HepG2 (cell line): ENCODE data around the gene CEP128. TPM values are rescaled to one million over a fixed set of nuclear protein-coding genes. Genes with fewer than 3 reads are reported as not detected.

Experiments used
- CBX5 ChIP-seq: sonication (generic); formaldehyde crosslinking; IDR thresholded peaks from 2 replicates; pipeline ENCODE4 v1.4.0; 2020; ENCODE audit warnings: missing genetic modification reagents, borderline replicate concordance
- DPF2 ChIP-seq: sonication (generic); formaldehyde crosslinking; IDR thresholded peaks from 2 replicates; pipeline ENCODE4 v1.4.0; 2020; ENCODE audit warnings: mild to moderate bottlenecking, low read depth, missing genetic modification reagents, borderline replicate concordance
- FOXM1 ChIP-seq: sonication (generic); formaldehyde crosslinking; IDR thresholded peaks from 2 replicates; pipeline ENCODE4 v1.5.0; 2020; ENCODE audit warnings: missing genetic modification reagents
- JUND ChIP-seq: sonication (generic); formaldehyde crosslinking; IDR thresholded peaks from 2 replicates; pipeline ENCODE4 v1.8.0; 2022; ENCODE audit warnings: mild to moderate bottlenecking, missing genetic modification reagents
- MYC ChIP-seq: sonication (generic); formaldehyde crosslinking; IDR thresholded peaks from 2 replicates; pipeline ENCODE4 v1.9.0; 2021; ENCODE audit warnings: missing genetic modification reagents, borderline replicate concordance
- NR2F6 ChIP-seq, 2 experiments: IDR thresholded peaks; 2 replicates each; pipeline ENCODE4 v1.6.1; 2016; ENCODE audit warnings: antibody characterized with exemption in 1 of 2, mild to moderate bottlenecking in 1 of 2
- PPARG ChIP-seq: conservative IDR thresholded peaks from 2 replicates; pipeline ENCODE4 v1.6.1; 2016; ENCODE audit warnings: missing biosample characterization, missing genetic modification reagents
- SOX5 ChIP-seq: IDR thresholded peaks from 2 replicates; pipeline ENCODE4 v1.6.1; 2016; ENCODE audit warnings: borderline replicate concordance
- TP53 ChIP-seq: sonication (generic); formaldehyde crosslinking; conservative IDR thresholded peaks from 2 replicates; pipeline ENCODE4 v1.4.0; 2020; ENCODE audit warnings: missing genetic modification reagents
- TSC22D2 ChIP-seq: sonication (generic); formaldehyde crosslinking; IDR thresholded peaks from 2 replicates; pipeline ENCODE4 v1.5.1; 2020; ENCODE audit warnings: missing genetic modification reagents, mild to moderate bottlenecking, borderline replicate concordance
- ZBTB7B ChIP-seq: sonication (generic); formaldehyde crosslinking; IDR thresholded peaks from 2 replicates; pipeline ENCODE4 v1.4.0; 2020; ENCODE audit warnings: missing genetic modification reagents
- ZC3H13 ChIP-seq: sonication (generic); formaldehyde crosslinking; IDR thresholded peaks from 2 replicates; pipeline ENCODE4 v1.8.1; 2023; ENCODE audit warnings: mild to moderate bottlenecking, missing genetic modification reagents, moderate library complexity
- ZFP37 ChIP-seq: sonication (generic); formaldehyde crosslinking; IDR thresholded peaks from 2 replicates; pipeline ENCODE4 v1.4.0; 2020; ENCODE audit warnings: missing genetic modification reagents, borderline replicate concordance
- ZNF253 ChIP-seq: sonication (generic); formaldehyde crosslinking; IDR thresholded peaks from 2 replicates; pipeline ENCODE4 v1.8.0; 2022; ENCODE audit warnings: mild to moderate bottlenecking, missing genetic modification reagents, borderline replicate concordance
- ZNF350 ChIP-seq: sonication (generic); formaldehyde crosslinking; IDR thresholded peaks from 2 replicates; pipeline ENCODE4 v1.4.0; 2020; ENCODE audit warnings: mild to moderate bottlenecking, low read depth, missing genetic modification reagents, borderline replicate concordance
- ZNF552 ChIP-seq: sonication (generic); formaldehyde crosslinking; IDR thresholded peaks from 2 replicates; pipeline ENCODE4 v1.9.0; 2022; ENCODE audit warnings: missing genetic modification reagents, mild to moderate bottlenecking, borderline replicate concordance
- ZNF773 ChIP-seq: sonication (generic); formaldehyde crosslinking; IDR thresholded peaks from 2 replicates; pipeline ENCODE4 v1.4.0; 2020; ENCODE audit warnings: missing genetic modification reagents, borderline replicate concordance
- ZNF792 ChIP-seq: IDR thresholded peaks from 2 replicates; pipeline ENCODE4 v1.6.1; 2016
- ZNF878 ChIP-seq: sonication (generic); formaldehyde crosslinking; IDR thresholded peaks from 2 replicates; pipeline ENCODE4 v1.8.1; 2023; ENCODE audit warnings: mild to moderate bottlenecking, missing genetic modification reagents, moderate library complexity
- polyA plus RNA-seq, 8 experiments: library from polyadenylated mRNA; depleted of rRNA in 3 of 8; stranded (reverse) in 7 of 8; unstranded in 1 of 8; fragments of >200 nt; fragmentation: Illumina TruSeq in 4 of 8; extraction: Trizol in 4 of 8; gene quantifications; 2 replicates each; pipeline versions ENCODE4 v1.2.1 to v1.2.3, GENCODE V29; 2011 to 2016; ENCODE audit warnings: low read depth in 4 of 8, missing spikeins in 1 of 8, mixed read lengths in 1 of 8; ENCODE audit not compliant: insufficient read depth in 1 of 8
- total RNA-seq, 5 experiments: library from RNA; depleted of rRNA; stranded (reverse); fragments of >200 nt; fragmentation: Illumina TruSeq; extraction: Trizol; gene quantifications; 2 replicates each; pipeline ENCODE4 v1.2.3, GENCODE V29; 2016; ENCODE audit warnings: low read depth in 1 of 5
- TF ChIP-seq, protein P1 (sequence below): sonication (generic); formaldehyde crosslinking; IDR thresholded peaks from 2 replicates; pipeline ENCODE4 v1.5.0; 2020; ENCODE audit warnings: missing genetic modification reagents
- TF ChIP-seq, protein P2 (sequence below): fragments of 450-650 bp; IDR thresholded peaks from 2 replicates; pipeline ENCODE4 v1.6.1; 2016
- TF ChIP-seq, protein P3 (sequence below): sonication (generic); formaldehyde crosslinking; IDR thresholded peaks from 2 replicates; pipeline ENCODE4 v1.5.1; 2020; ENCODE audit warnings: mild to moderate bottlenecking, missing genetic modification reagents, borderline replicate concordance
- TF ChIP-seq, protein P4 (sequence below), 2 experiments: fragments of 450-650 bp in 1 of 2; sonication (generic) in 1 of 2; formaldehyde crosslinking; IDR thresholded peaks; 2 replicates each; pipeline versions ENCODE4 v1.5.0 to v1.8.0; 2020 to 2022; ENCODE audit warnings: mild to moderate bottlenecking in 1 of 2, missing genetic modification reagents in 1 of 2

Gene CEP128
- total and polyA plus RNA-seq, 2 of the 13 experiments (the other 11 are each of a cell fraction or from before 2014, with no cell fraction given), result 1.3 to 7.5 TPM

DNA sequence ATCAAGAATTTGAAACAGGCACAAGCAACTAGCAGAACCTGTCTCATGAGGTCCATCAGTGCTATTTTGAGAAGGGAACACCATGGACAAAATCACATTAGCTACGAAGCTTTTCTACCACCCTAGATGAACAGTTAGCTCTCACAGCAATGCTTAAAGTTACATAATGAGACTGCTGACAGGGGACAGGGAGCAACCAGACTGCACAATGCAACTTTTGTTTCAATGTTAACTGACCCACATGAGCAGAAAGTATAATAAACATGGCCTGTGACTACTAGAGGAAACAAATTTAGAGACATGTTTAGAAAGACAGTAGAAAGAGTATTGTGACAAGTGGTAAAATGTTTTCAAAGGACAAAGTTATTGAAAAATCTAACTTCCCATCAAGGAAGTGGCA lies 282.8 kb downstream of the CEP128 start (continued):
- TF ChIP-seq DPF2 (CRISPR knock-in tag) (peak; percentile 72), ZNF878 (peak; percentile 54; the same call in 1 of the 2 replicates), ZBTB7B (CRISPR knock-in tag) (no peak), FOXM1 (CRISPR knock-in tag) (no peak), TP53 (no peak), NR2F6 (IDR thresholded peaks at IDR 0.05) (no peak), NR2F6 (CRISPR knock-in tag; IDR thresholded peaks at IDR 0.05) (0 out of 2 replicates have a peak, but pooled peaks have one; percentile 16), SOX5 (CRISPR knock-in tag) (peak; percentile 84), CBX5 (CRISPR knock-in tag) (no peak), ZNF350 (CRISPR knock-in tag) (no peak), PPARG (CRISPR knock-in tag) (peak; percentile 49; the same call in 1 of the 2 replicates), TSC22D2 (CRISPR knock-in tag) (no peak), ZNF552 (CRISPR knock-in tag) (no peak), JUND (no peak), ZNF253 (CRISPR knock-in tag) (no peak), ZFP37 (CRISPR knock-in tag) (no peak), ZNF792 (CRISPR knock-in tag) (peak; percentile 65; the same call in 1 of the 2 replicates), ZNF773 (CRISPR knock-in tag) (no peak), ZC3H13 (CRISPR knock-in tag) (no peak), MYC (CRISPR knock-in tag) (no peak)
- TF ChIP-seq, protein P1, sequence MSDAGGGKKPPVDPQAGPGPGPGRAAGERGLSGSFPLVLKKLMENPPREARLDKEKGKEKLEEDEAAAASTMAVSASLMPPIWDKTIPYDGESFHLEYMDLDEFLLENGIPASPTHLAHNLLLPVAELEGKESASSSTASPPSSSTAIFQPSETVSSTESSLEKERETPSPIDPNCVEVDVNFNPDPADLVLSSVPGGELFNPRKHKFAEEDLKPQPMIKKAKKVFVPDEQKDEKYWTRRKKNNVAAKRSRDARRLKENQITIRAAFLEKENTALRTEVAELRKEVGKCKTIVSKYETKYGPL, result peak; percentile 93; the same call in 1 of the 2 replicates
- TF ChIP-seq, protein P2, sequence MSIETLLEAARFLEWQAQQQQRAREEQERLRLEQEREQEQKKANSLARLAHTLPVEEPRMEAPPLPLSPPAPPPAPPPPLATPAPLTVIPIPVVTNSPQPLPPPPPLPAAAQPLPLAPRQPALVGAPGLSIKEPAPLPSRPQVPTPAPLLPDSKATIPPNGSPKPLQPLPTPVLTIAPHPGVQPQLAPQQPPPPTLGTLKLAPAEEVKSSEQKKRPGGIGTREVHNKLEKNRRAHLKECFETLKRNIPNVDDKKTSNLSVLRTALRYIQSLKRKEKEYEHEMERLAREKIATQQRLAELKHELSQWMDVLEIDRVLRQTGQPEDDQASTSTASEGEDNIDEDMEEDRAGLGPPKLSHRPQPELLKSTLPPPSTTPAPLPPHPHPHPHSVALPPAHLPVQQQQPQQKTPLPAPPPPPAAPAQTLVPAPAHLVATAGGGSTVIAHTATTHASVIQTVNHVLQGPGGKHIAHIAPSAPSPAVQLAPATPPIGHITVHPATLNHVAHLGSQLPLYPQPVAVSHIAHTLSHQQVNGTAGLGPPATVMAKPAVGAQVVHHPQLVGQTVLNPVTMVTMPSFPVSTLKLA, result no peak
- TF ChIP-seq, protein P3, sequence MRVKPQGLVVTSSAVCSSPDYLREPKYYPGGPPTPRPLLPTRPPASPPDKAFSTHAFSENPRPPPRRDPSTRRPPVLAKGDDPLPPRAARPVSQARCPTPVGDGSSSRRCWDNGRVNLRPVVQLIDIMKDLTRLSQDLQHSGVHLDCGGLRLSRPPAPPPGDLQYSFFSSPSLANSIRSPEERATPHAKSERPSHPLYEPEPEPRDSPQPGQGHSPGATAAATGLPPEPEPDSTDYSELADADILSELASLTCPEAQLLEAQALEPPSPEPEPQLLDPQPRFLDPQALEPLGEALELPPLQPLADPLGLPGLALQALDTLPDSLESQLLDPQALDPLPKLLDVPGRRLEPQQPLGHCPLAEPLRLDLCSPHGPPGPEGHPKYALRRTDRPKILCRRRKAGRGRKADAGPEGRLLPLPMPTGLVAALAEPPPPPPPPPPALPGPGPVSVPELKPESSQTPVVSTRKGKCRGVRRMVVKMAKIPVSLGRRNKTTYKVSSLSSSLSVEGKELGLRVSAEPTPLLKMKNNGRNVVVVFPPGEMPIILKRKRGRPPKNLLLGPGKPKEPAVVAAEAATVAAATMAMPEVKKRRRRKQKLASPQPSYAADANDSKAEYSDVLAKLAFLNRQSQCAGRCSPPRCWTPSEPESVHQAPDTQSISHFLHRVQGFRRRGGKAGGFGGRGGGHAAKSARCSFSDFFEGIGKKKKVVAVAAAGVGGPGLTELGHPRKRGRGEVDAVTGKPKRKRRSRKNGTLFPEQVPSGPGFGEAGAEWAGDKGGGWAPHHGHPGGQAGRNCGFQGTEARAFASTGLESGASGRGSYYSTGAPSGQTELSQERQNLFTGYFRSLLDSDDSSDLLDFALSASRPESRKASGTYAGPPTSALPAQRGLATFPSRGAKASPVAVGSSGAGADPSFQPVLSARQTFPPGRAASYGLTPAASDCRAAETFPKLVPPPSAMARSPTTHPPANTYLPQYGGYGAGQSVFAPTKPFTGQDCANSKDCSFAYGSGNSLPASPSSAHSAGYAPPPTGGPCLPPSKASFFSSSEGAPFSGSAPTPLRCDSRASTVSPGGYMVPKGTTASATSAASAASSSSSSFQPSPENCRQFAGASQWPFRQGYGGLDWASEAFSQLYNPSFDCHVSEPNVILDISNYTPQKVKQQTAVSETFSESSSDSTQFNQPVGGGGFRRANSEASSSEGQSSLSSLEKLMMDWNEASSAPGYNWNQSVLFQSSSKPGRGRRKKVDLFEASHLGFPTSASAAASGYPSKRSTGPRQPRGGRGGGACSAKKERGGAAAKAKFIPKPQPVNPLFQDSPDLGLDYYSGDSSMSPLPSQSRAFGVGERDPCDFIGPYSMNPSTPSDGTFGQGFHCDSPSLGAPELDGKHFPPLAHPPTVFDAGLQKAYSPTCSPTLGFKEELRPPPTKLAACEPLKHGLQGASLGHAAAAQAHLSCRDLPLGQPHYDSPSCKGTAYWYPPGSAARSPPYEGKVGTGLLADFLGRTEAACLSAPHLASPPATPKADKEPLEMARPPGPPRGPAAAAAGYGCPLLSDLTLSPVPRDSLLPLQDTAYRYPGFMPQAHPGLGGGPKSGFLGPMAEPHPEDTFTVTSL (CRISPR knock-in tag), result peak; percentile 47; the same call in 1 of the 2 replicates
- TF ChIP-seq, protein P4, sequence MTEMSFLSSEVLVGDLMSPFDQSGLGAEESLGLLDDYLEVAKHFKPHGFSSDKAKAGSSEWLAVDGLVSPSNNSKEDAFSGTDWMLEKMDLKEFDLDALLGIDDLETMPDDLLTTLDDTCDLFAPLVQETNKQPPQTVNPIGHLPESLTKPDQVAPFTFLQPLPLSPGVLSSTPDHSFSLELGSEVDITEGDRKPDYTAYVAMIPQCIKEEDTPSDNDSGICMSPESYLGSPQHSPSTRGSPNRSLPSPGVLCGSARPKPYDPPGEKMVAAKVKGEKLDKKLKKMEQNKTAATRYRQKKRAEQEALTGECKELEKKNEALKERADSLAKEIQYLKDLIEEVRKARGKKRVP (CRISPR knock-in tag; IDR thresholded peaks at IDR 0.05), result peak in 1 of 2 experiments; percentile 36; a peak in 1 of 4 replicates
